PC-9 (cell line): ENCODE measurements around the gene GSKIP. TPM values are rescaled to one million over a fixed set of nuclear protein-coding genes. Genes with fewer than 3 reads are reported as not detected.

Experiments
- BruUV-seq: library from RNA; stranded (reverse); fragments of 400-500 nt; replicated peaks from 2 replicates; lab custom pipeline; 2021; lab: Mats Ljungman, UMichigan
- CTCF ChIA-PET: fragments of 300-600 bp; sonication (Branson Sonifier 250); formaldehyde crosslinking; loops from one replicate; lab custom pipeline; 2022; ENCODE audit warnings: antibody characterized with exemption; lab: Charles Lee
- POLR2A ChIA-PET: fragments of 300-600 bp; sonication (Branson Sonifier 250); formaldehyde crosslinking; loops from one replicate; lab custom pipeline; 2022; ENCODE audit warnings: antibody characterized with exemption; ENCODE audit not compliant: unreplicated experiment; lab: Charles Lee
- DNase-seq, 2 experiments: peaks; one replicate each; pipeline versions ENCODE4 v3.0.0 to v3.0.0-alpha.2; 2015 to 2022; ENCODE audit warnings: mixed read lengths in 1 of 2
- H2AFZ ChIP-seq: fragments of 200-600 bp; sonication (generic); 2 replicates; pipeline ENCODE4 v1.8.1; 2017; ENCODE audit warnings: antibody characterized with exemption
- H3F3A ChIP-seq: fragments of 200-600 bp; sonication (generic); 2 replicates; pipeline ENCODE4 v1.8.1; 2017; ENCODE audit warnings: antibody characterized with exemption, mild to moderate bottlenecking, low read depth; ENCODE audit not compliant: insufficient read depth
- H3K27ac ChIP-seq: fragments of 200-600 bp; sonication (generic); 2 replicates; pipeline ENCODE4 v1.6.1; 2016; ENCODE audit warnings: mixed run types
- H3K27me3 ChIP-seq: fragments of 200-600 bp; sonication (generic); 2 replicates; pipeline ENCODE4 v1.6.1; 2016; ENCODE audit warnings: low read depth, mixed run types; ENCODE audit not compliant: insufficient read depth
- H3K36me3 ChIP-seq: fragments of 200-600 bp; sonication (generic); 2 replicates; pipeline ENCODE4 v1.6.1; 2016; ENCODE audit warnings: low read depth, mixed run types
- H3K4me1 ChIP-seq: fragments of 200-600 bp; sonication (generic); replicated peaks from 2 replicates; pipeline ENCODE4 v1.6.1; 2016; ENCODE audit warnings: mixed run types; ENCODE audit not compliant: insufficient read depth
- H3K4me2 ChIP-seq: fragments of 200-600 bp; sonication (generic); 2 replicates; pipeline ENCODE4 v1.6.1; 2017; ENCODE audit warnings: mixed run types
- H3K4me3 ChIP-seq: fragments of 200-600 bp; sonication (generic); 2 replicates; pipeline ENCODE4 v1.6.1; 2016; ENCODE audit warnings: mixed run types
- H3K79me2 ChIP-seq: fragments of 200-600 bp; sonication (generic); 2 replicates; pipeline ENCODE4 v1.6.1; 2017; ENCODE audit warnings: low read depth, mixed run types
- H3K9me2 ChIP-seq: fragments of 200-600 bp; sonication (generic); 2 replicates; pipeline ENCODE4 v1.8.1; 2017; ENCODE audit warnings: mild to moderate bottlenecking; ENCODE audit not compliant: insufficient read depth
- H3K9me3 ChIP-seq: fragments of 200-600 bp; sonication (generic); 2 replicates; pipeline ENCODE4 v1.8.1; 2016; ENCODE audit warnings: low read depth; ENCODE audit not compliant: insufficient read depth
- H4K20me1 ChIP-seq: fragments of 200-600 bp; sonication (generic); 2 replicates; pipeline ENCODE4 v1.8.1; 2017; ENCODE audit not compliant: insufficient read depth
- EZH2 ChIP-seq: fragments of 200-600 bp; sonication (generic); IDR thresholded peaks from 2 replicates; pipeline ENCODE4 v1.8.0; 2017; ENCODE audit warnings: antibody characterized with exemption, low read depth
- intact Hi-C: fragments of 100-400 bp; cut with micrococcal nuclease; formaldehyde crosslinking; loops from one replicate; pipeline ENCODE4 v1.10.0; 2022; ENCODE audit not compliant: unreplicated experiment
- total RNA-seq: library from RNA; stranded (reverse); gene quantifications from 2 replicates; pipeline ENCODE4 v1.2.3, GENCODE V29; 2021
- TF ChIP-seq, protein P1 (sequence below): fragments of 200-600 bp; sonication (generic); conservative IDR thresholded peaks from 2 replicates; pipeline ENCODE4 v1.6.1; 2017; ENCODE audit warnings: mixed run types, antibody characterized with exemption, mild to moderate bottlenecking, moderate library complexity

GSKIP gene
- total RNA-seq, 1 experiment from 2014 or later, result 7.2 TPM

DNA sequence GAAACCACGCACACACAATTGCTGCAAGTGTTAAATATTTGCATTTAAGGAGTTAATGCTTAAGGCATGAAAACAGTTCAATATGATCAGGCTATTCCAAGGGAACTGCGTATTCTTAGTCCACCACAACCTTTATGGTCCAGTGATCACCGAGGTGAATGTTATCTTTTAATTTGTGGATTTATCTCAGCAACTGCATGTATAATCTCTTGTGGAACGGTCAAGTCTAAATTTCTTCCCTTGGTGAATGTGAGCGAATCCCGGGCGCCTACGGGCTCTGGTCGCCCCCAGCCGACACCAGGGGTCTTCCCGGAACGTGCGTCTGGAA, 27.6 kb downstream of the GSKIP start:
- Histone ChIP-seq H4K20me1 (no peaks in the 10 kb centered on the region), H3K4me3 (peak overlapping the region; percentile 91), H3K9me2 (no peaks in the 10 kb centered on the region), H3K4me1 (no peaks in the 10 kb centered on the region), H3K27ac (no peak overlapping the region), H2AFZ (peak overlapping the region; percentile 95), H3K27me3 (no peaks in the 10 kb centered on the region), H3K9me3 (no peaks in the 10 kb centered on the region), H3F3A (no peaks in the 10 kb centered on the region), H3K79me2 (no peaks in the 10 kb centered on the region), H3K4me2 (peak overlapping the region; percentile 92), H3K36me3 (no peaks in the 10 kb centered on the region)
- intact Hi-C loops, result no loop called here
- no TSS peak for BruUV-seq
- ChIA-PET POLR2A (no interaction called here), CTCF (no interaction called here)
- DNase-seq, result no peak
- no peak for TF ChIP-seq EZH2
- TF ChIP-seq, protein P1, sequence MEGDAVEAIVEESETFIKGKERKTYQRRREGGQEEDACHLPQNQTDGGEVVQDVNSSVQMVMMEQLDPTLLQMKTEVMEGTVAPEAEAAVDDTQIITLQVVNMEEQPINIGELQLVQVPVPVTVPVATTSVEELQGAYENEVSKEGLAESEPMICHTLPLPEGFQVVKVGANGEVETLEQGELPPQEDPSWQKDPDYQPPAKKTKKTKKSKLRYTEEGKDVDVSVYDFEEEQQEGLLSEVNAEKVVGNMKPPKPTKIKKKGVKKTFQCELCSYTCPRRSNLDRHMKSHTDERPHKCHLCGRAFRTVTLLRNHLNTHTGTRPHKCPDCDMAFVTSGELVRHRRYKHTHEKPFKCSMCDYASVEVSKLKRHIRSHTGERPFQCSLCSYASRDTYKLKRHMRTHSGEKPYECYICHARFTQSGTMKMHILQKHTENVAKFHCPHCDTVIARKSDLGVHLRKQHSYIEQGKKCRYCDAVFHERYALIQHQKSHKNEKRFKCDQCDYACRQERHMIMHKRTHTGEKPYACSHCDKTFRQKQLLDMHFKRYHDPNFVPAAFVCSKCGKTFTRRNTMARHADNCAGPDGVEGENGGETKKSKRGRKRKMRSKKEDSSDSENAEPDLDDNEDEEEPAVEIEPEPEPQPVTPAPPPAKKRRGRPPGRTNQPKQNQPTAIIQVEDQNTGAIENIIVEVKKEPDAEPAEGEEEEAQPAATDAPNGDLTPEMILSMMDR, result no peak

DNA sequence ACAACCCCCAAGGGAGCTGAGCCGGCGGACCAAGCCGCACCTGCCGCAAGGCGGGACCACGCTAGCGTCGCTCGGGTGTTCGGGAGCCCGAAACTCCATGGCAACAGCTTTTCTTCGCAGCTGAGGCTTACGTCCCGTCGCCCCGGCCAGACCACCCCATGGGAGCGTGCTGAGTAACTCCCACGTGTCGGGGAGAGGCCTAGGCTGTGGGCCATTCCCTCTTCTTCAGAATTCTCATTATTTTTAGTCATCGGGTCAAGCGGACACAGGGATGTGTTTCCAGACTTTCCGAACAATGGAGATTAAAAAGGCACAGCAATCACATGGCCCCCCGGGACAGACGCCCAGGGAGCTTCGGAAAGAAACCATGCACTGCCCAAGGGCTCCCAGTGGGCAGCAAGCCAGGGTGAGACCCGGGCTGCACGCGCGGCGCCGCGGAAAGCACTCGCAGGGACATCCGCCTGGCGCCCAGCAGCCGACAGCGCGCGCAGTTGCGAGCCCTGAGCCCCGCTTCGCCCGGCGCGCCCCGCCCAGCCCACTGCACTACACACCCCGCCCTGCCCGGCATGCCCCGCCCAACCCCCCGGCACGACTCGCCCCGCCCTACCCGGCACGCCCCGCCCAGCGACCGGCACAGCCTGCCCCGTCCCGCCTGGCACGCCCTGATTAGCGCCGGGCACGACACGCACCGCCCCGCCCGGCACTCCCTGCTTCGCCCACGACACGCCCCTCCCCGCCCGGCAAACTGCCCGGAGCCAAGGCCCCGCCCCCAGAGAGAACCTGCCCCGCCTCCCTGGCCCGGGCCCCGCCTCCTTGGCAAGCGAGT, 28.2 kb downstream of the GSKIP start:
- peak; percentile 72 to 86 for DNase-seq
- H2AFZ ChIP-seq, result peak overlapping the region; percentile 99
- intact Hi-C loops, result no loop called here
- TF ChIP-seq, protein P1, result no peak
- TF ChIP-seq EZH2, result no peak
- H3K4me2 ChIP-seq, result peak overlapping the region; percentile 94
- H4K20me1 ChIP-seq, result no peaks in the 10 kb centered on the region
- no peaks in the 10 kb centered on the region for H3K27me3 ChIP-seq
- no TSS peak for BruUV-seq
- no peaks in the 10 kb centered on the region for H3F3A ChIP-seq
- H3K4me1 ChIP-seq, result no peaks in the 10 kb centered on the region
- CTCF ChIA-PET, result no interaction called here
- no peak overlapping the region for H3K27ac ChIP-seq
- H3K9me2 ChIP-seq, result no peaks in the 10 kb centered on the region
- no peaks in the 10 kb centered on the region for H3K9me3 ChIP-seq
- H3K36me3 ChIP-seq, result no peaks in the 10 kb centered on the region
- POLR2A ChIA-PET, result no interaction called here
- peak overlapping the region; percentile 91 for H3K4me3 ChIP-seq
- H3K79me2 ChIP-seq, result no peaks in the 10 kb centered on the region

DNA sequence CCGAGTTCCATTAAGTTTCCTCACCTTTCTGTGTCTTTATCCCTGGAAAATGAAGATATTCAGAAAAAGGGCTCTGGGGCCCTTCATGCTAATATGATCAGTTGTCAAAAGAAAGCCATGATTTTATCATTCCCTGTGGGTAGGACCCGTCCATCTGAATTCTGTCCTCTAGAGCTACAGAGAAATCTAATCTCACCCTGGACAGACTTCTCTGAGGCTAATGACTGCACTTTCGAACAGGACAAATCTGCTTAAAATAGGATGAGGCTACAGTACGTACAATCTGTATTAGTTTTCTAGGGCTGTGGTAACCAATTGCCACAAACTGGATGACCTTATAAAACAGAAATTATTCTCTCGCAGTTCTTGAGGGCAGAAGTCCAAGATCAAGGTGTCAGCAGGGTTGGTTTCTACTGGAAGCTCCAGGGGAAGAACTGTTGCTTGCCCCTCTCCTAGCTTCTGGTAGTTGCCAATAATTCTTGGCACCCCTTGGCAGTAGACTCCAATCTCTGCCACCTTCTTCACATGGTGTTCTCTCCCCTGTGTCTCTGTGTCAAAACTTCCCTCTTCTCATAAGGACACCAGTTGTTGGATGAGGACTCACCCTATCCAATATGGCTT, 29.9 kb downstream of the GSKIP start:
- Histone ChIP-seq H3K4me3 (peak overlapping the region; percentile 78; the same call in 1 of the 2 replicates), H4K20me1 (no peaks in the 10 kb centered on the region), H3K79me2 (no peaks in the 10 kb centered on the region), H3K4me2 (peak overlapping the region; percentile 94), H3K27ac (no peak overlapping the region), H3K9me3 (no peaks in the 10 kb centered on the region), H2AFZ (peak overlapping the region; percentile 99), H3K4me1 (no peaks in the 10 kb centered on the region), H3K36me3 (no peaks in the 10 kb centered on the region), H3K27me3 (no peaks in the 10 kb centered on the region), H3F3A (no peaks in the 10 kb centered on the region), H3K9me2 (no peaks in the 10 kb centered on the region)
- intact Hi-C loops, result no loop called here
- no peak for DNase-seq
- CTCF ChIA-PET, result no interaction called here
- BruUV-seq, result no TSS peak
- POLR2A ChIA-PET, result no interaction called here
- TF ChIP-seq EZH2, result no peak
- TF ChIP-seq, protein P1, result no peak
